ENCODE results near the gene STAC2. TPM values are rescaled to one million over a fixed set of nuclear protein-coding genes. Genes with fewer than 3 reads are reported as not detected.
A peak's percentile ranks its signal among the peaks of the same experiment; 100 is the strongest.

Gene STAC2
- total RNA-seq, 2 experiments from 2014 or later = 0.03 TPM; not detected in 1

DNA sequence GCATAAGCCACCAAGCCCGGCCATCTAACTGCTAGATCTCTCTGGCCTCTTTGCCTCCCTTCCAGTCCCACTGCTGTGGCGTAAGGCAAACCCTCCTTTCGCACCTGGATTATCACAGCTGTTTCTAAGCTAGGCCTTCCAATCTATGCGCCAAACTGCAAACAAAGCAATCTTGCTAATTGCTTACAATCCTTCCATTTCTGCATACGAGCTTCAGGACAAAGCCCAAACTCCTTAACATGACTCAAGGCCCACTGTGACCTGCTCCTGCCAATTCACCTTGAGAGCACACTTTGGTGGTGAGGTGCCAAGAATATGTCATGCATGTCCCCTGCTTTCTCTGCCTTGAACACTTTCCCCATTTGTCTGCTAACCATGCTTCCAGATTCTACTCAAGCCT, 53.8 kb downstream of the STAC2 start:
- Histone ChIP-seq H3K36me3 (ENCODE audit: insufficient read depth, low read length) (peaks cover 24% of the 10 kb centered on the region), H3K4me2 (ENCODE audit: low read length) (peak overlapping the region; percentile 62), H3K27ac (ENCODE audit: low read depth, low read length, poor library complexity, severe bottlenecking) (peak overlapping the region; percentile 89), H3K79me2 (ENCODE audit: insufficient read depth, low read depth, low read length) (no peaks in the 10 kb centered on the region), H3K4me3 (ENCODE audit: low read depth, low read length, poor library complexity, severe bottlenecking) (peak overlapping the region; percentile 9), H3K4me1 (ENCODE audit: insufficient read depth, low read length, poor library complexity, severe bottlenecking) (peaks cover 77% of the 10 kb centered on the region), H4K20me1 (ENCODE audit: insufficient read depth, low read length) (no peaks in the 10 kb centered on the region), H2AFZ (ENCODE audit: low read length) (peak overlapping the region; percentile 6; the same call in 1 of the 2 replicates), H3K9me2 (ENCODE audit: insufficient read depth, low read length) (no peaks in the 10 kb centered on the region), H3K9me3 (ENCODE audit: low read length) (peaks cover 3% of the 10 kb centered on the region; the same call in 1 of the 2 replicates)
- CTCF ChIA-PET (ENCODE audit: unreplicated experiment) = interaction anchor here (0.7 kb wide), 1 partner anchor 11 kb away, joined by 3 read pairs; no protein-coding TSS in a partner anchor
- BruUV-seq (replicated peaks) = no TSS peak
- TF ChIP-seq EZH2phosphoT487 (IDR thresholded peaks at IDR 0.05; ENCODE audit: borderline replicate concordance, low read depth, low read length) = no peak
- TF ChIP-seq, protein P1, sequence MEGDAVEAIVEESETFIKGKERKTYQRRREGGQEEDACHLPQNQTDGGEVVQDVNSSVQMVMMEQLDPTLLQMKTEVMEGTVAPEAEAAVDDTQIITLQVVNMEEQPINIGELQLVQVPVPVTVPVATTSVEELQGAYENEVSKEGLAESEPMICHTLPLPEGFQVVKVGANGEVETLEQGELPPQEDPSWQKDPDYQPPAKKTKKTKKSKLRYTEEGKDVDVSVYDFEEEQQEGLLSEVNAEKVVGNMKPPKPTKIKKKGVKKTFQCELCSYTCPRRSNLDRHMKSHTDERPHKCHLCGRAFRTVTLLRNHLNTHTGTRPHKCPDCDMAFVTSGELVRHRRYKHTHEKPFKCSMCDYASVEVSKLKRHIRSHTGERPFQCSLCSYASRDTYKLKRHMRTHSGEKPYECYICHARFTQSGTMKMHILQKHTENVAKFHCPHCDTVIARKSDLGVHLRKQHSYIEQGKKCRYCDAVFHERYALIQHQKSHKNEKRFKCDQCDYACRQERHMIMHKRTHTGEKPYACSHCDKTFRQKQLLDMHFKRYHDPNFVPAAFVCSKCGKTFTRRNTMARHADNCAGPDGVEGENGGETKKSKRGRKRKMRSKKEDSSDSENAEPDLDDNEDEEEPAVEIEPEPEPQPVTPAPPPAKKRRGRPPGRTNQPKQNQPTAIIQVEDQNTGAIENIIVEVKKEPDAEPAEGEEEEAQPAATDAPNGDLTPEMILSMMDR (conservative IDR thresholded peaks at IDR 0.05; ENCODE audit: low read length) = no peak
- DNase-seq (ENCODE audit: low spot score) = peak; percentile 50
- intact Hi-C loops (cut with micrococcal nuclease; ENCODE audit: unreplicated experiment) = loop anchor here (2.0 kb wide), 1 partner anchor 25 kb away; the partner anchor contains the start of gene CACNB1
- POLR2A ChIA-PET = interaction anchor here (0.6 to 2.9 kb wide), 2 partner anchors 18 to 327 kb away, joined by 5 to 8 read pairs; no protein-coding TSS in a partner anchor

DNA sequence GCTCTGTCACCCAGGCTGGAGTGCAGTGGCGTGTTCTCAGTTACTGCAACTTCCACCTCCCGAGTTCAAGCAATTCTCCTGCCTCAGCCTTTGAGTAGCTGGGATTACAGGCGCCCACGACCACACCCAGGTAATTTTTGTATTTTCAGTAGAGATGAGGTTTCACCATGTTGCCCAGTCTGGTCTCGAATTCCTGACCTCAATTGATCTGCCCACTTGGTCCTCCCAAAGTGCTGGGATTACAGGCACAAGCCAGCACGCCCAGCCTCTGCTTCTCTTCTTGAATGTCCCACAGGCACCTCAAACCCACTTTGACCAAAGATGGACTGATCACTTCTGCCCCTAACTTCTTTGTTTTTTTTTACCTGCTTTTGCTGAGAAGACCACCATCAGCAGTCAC, 55.2 kb downstream of the STAC2 start:
- peaks cover 87% of the 10 kb centered on the region for H3K4me1 ChIP-seq (ENCODE audit: insufficient read depth, low read length, poor library complexity, severe bottlenecking)
- no peaks in the 10 kb centered on the region for H4K20me1 ChIP-seq (ENCODE audit: insufficient read depth, low read length)
- H3K27ac ChIP-seq (ENCODE audit: low read depth, low read length, poor library complexity, severe bottlenecking) = peak overlapping the region; percentile 89
- BruUV-seq (replicated peaks) = no TSS peak
- CTCF ChIA-PET (ENCODE audit: unreplicated experiment) = no interaction called here
- peak overlapping the region; percentile 62 for H3K4me2 ChIP-seq (ENCODE audit: low read length)
- DNase-seq (ENCODE audit: low spot score) = no peak
- no peaks in the 10 kb centered on the region for H3K9me2 ChIP-seq (ENCODE audit: insufficient read depth, low read length)
- H2AFZ ChIP-seq (ENCODE audit: low read length) = peak overlapping the region; percentile 54; the same call in 1 of the 2 replicates
- no peaks in the 10 kb centered on the region for H3K79me2 ChIP-seq (ENCODE audit: insufficient read depth, low read depth, low read length)
- POLR2A ChIA-PET = interaction anchor here (0.6 to 2.9 kb wide), 4 partner anchors 17 to 429 kb away, joined by 4 to 8 read pairs (median 6); no protein-coding TSS in a partner anchor
- H3K9me3 ChIP-seq (ENCODE audit: low read length) = peaks cover 3% of the 10 kb centered on the region; the same call in 1 of the 2 replicates
- H3K36me3 ChIP-seq (ENCODE audit: insufficient read depth, low read length) = peaks cover 11% of the 10 kb centered on the region; the same call in 1 of the 2 replicates
- TF ChIP-seq, protein P1 (conservative IDR thresholded peaks at IDR 0.05; ENCODE audit: low read length) = no peak
- TF ChIP-seq EZH2phosphoT487 (IDR thresholded peaks at IDR 0.05; ENCODE audit: borderline replicate concordance, low read depth, low read length) = no peak
- H3K4me3 ChIP-seq (ENCODE audit: low read depth, low read length, poor library complexity, severe bottlenecking) = peak overlapping the region; percentile 43
- intact Hi-C loops (cut with micrococcal nuclease; ENCODE audit: unreplicated experiment) = no loop called here

DNA sequence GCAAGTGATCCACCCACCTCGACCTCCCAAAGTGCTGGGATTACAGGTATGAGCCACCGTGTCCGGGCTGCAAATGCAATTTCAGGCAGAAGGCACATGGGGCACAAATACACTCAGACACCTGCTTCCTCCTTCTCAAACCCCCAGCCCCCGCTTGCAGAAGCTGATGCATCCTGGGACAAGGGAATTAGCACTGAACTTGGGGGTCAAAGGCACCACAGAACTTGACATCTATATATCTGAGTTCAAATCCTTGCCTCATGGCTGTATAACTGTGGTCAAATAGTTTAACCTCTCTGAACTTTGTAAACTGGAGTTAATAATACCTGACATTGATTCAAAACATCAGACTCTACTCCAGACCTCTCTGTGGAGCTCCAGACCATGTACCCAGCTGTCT, 55.6 kb downstream of the STAC2 start:
- Histone ChIP-seq H3K4me1 (ENCODE audit: insufficient read depth, low read length, poor library complexity, severe bottlenecking) (peaks cover 88% of the 10 kb centered on the region), H3K9me2 (ENCODE audit: insufficient read depth, low read length) (no peaks in the 10 kb centered on the region), H3K79me2 (ENCODE audit: insufficient read depth, low read depth, low read length) (no peaks in the 10 kb centered on the region), H2AFZ (ENCODE audit: low read length) (peak overlapping the region; percentile 54; the same call in 1 of the 2 replicates), H3K9me3 (ENCODE audit: low read length) (peaks cover 3% of the 10 kb centered on the region; the same call in 1 of the 2 replicates), H3K4me2 (ENCODE audit: low read length) (peak overlapping the region; percentile 62), H3K4me3 (ENCODE audit: low read depth, low read length, poor library complexity, severe bottlenecking) (peak overlapping the region; percentile 43), H3K36me3 (ENCODE audit: insufficient read depth, low read length) (peaks cover 6% of the 10 kb centered on the region; the same call in 1 of the 2 replicates), H3K27ac (ENCODE audit: low read depth, low read length, poor library complexity, severe bottlenecking) (peak overlapping the region; percentile 89), H4K20me1 (ENCODE audit: insufficient read depth, low read length) (no peaks in the 10 kb centered on the region)
- BruUV-seq (replicated peaks) = no TSS peak
- peak; percentile 74 for DNase-seq (ENCODE audit: low spot score)
- POLR2A ChIA-PET = interaction anchor here (0.6 to 2.9 kb wide), 3 partner anchors 16 to 294 kb away, joined by 3 to 8 read pairs (median 5); no protein-coding TSS in a partner anchor
- TF ChIP-seq, protein P1 (conservative IDR thresholded peaks at IDR 0.05; ENCODE audit: low read length) = no peak
- TF ChIP-seq EZH2phosphoT487 (IDR thresholded peaks at IDR 0.05; ENCODE audit: borderline replicate concordance, low read depth, low read length) = no peak
- intact Hi-C loops (cut with micrococcal nuclease; ENCODE audit: unreplicated experiment) = no loop called here
- CTCF ChIA-PET (ENCODE audit: unreplicated experiment) = no interaction called here

Measured in OCI-LY7 (cell line).